Activated naive CD8-positive, alpha-beta T cell treated with anti-CD3 and anti-CD28 coated beads, Interleukin-2, amount 10 ng/mL, durations not matched to agents 7 days and 5 days (primary cell): ENCODE results near the gene IFIT3. TPM values are rescaled to one million over a fixed set of nuclear protein-coding genes. Genes with fewer than 3 reads are reported as not detected.
"Not testable (repeated sequence)": the region's sequence is repeated elsewhere in the genome, so short reads cannot be mapped to it uniquely, and the experiment has no call there.

Source experiments
- ATAC-seq: fragments of 150-1000 bp; cut with Tn5 transposase; one replicate; pipeline ENCODE4 v1.10.0; 2021; ENCODE audit warnings: low read depth, moderate library complexity
- POLR2A ChIA-PET: fragments of 350-600 bp; sonication (Branson Sonifier 250); formaldehyde crosslinking; loops from one replicate; lab custom pipeline; 2021; ENCODE audit warnings: antibody characterized with exemption; lab: Charles Lee
- DNase-seq: peaks from one replicate; pipeline ENCODE4 v3.0.0; 2021
- H3K27ac Mint-ChIP-seq: one replicate; pipeline ENCODE4 v1.8.0; 2022; ENCODE audit warnings: mild to moderate bottlenecking, mixed read lengths
- H3K27me3 Mint-ChIP-seq: one replicate; pipeline ENCODE4 v1.8.0; 2022; ENCODE audit warnings: mild to moderate bottlenecking, moderate library complexity, mixed read lengths
- H3K36me3 Mint-ChIP-seq: one replicate; pipeline ENCODE4 v1.8.0; 2021; ENCODE audit warnings: mild to moderate bottlenecking, mixed read lengths
- H3K4me1 Mint-ChIP-seq: one replicate; pipeline ENCODE4 v1.8.0; 2021; ENCODE audit warnings: mixed read lengths
- H3K4me3 Mint-ChIP-seq: one replicate; pipeline ENCODE4 v1.8.0; 2022; ENCODE audit warnings: mild to moderate bottlenecking, moderate library complexity, mixed read lengths
- H3K9me3 Mint-ChIP-seq: one replicate; pipeline ENCODE4 v1.8.0; 2021; ENCODE audit warnings: mixed read lengths
- total RNA-seq, 2 experiments: library from RNA; stranded (reverse); gene quantifications; one replicate each; pipeline ENCODE4 v1.2.3, GENCODE V29; 2021

The IFIT3 gene
- total RNA-seq, 2 experiments from 2014 or later = 72.5 to 75.6 TPM

GRCh38 chr10:89343089-89343767 lies 15.4 kb downstream of the IFIT3 start:
- DNase-seq (no peak), ATAC-seq (no peak)
- no peaks in the 10 kb centered on the region for H3K9me3 Mint-ChIP-seq
- peaks cover 5% of the 10 kb centered on the region for H3K4me1 Mint-ChIP-seq
- no peak overlapping the region for H3K4me3 Mint-ChIP-seq
- peaks cover 48% of the 10 kb centered on the region for H3K36me3 Mint-ChIP-seq
- peaks cover 4% of the 10 kb centered on the region for H3K27me3 Mint-ChIP-seq
- POLR2A ChIA-PET = interaction anchor here (0.8 to 1.5 kb wide), 2 partner anchors 12 to 71 kb away, joined by 4 to 5 read pairs; partner anchors contain the start of gene IFIT5
- H3K27ac Mint-ChIP-seq = no peak overlapping the region

GRCh38 chr10:89344156-89344555 lies 16.4 kb downstream of the IFIT3 start:
- POLR2A ChIA-PET = interaction anchor here (0.8 to 1.5 kb wide), 2 partner anchors 13 to 70 kb away, joined by 4 to 5 read pairs; partner anchors contain the start of gene IFIT5
- Mint-ChIP-seq H3K9me3 (no peaks in the 10 kb centered on the region), H3K36me3 (peaks cover 39% of the 10 kb centered on the region), H3K4me1 (peaks cover 3% of the 10 kb centered on the region), H3K27ac (no peak overlapping the region), H3K27me3 (peaks cover 4% of the 10 kb centered on the region), H3K4me3 (no peak overlapping the region)
- DNase-seq (no peak), ATAC-seq (no peak)

- H3K9me3 Mint-ChIP-seq = no peaks in the 10 kb centered on the region
- peaks cover 26% of the 10 kb centered on the region for H3K36me3 Mint-ChIP-seq
- ATAC-seq = no peak
- no peak overlapping the region for H3K27ac Mint-ChIP-seq
- H3K4me1 Mint-ChIP-seq = peaks cover under 1% of the 10 kb centered on the region
- no peak for DNase-seq
- POLR2A ChIA-PET = no interaction called here
- no peak overlapping the region for H3K4me3 Mint-ChIP-seq
- peaks cover 4% of the 10 kb centered on the region for H3K27me3 Mint-ChIP-seq
These were observed 17.7 kb downstream of the IFIT3 start for GRCh38 chr10:89345367-89346000.

DNA sequence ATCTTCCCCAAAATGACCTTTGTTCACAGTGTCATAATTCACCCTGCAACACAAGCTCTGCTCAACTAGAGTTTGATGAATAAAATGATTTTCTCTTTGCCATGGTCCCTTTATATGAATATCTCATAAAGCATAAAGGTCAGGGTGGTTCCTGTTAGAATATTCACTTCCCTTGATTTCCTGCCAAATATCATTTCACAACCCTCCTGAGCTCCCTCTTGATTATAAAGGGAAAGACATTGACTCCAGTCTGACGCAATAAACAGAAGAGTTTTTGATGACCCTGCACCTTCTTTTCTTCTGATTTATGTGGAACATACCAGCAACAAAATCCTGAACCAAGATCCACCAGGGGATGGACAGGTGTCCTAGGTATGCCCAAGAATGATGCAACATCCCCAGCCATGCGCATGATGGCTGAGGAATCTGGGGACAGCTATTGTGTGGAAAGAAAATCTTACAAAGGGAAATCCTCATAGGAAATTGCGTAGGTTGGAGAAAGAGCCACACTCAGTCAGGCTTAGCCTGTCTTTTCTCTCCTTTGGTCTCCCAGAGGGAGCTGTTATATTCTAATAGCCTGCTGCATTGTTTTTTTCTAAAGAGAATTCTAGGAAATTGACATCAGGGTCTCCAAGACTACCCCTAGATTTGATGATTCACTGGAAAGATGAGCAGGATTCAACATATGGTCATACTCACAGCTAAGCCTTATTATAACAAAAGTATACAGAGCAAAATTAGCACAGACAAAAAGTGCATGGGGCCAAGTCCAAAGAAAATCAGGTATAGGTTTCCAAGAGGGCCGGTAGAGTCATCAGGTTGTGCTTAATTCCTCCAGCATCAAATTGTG lies 18.8 kb downstream of the IFIT3 start:
- Mint-ChIP-seq H3K4me3 (no peak overlapping the region), H3K27me3 (peaks cover 4% of the 10 kb centered on the region), H3K4me1 (peaks cover 11% of the 10 kb centered on the region), H3K27ac (no peak overlapping the region), H3K9me3 (no peaks in the 10 kb centered on the region), H3K36me3 (peaks cover 16% of the 10 kb centered on the region)
- ATAC-seq (no peak), DNase-seq (no peak)
- POLR2A ChIA-PET = no interaction called here

GRCh38 chr10:89347701-89348457 lies 20.1 kb downstream of the IFIT3 start:
- peaks cover 4% of the 10 kb centered on the region for H3K27me3 Mint-ChIP-seq
- H3K9me3 Mint-ChIP-seq = no peaks in the 10 kb centered on the region
- no peak for ATAC-seq
- no peak for DNase-seq
- no peak overlapping the region for H3K4me3 Mint-ChIP-seq
- peaks cover 6% of the 10 kb centered on the region for H3K36me3 Mint-ChIP-seq
- H3K4me1 Mint-ChIP-seq = peaks cover 18% of the 10 kb centered on the region
- no peak overlapping the region for H3K27ac Mint-ChIP-seq
- POLR2A ChIA-PET = no interaction called here

GRCh38 chr10:89348481-89348880 lies 20.7 kb downstream of the IFIT3 start:
- H3K27ac Mint-ChIP-seq = no peak overlapping the region
- H3K4me1 Mint-ChIP-seq = peaks cover 18% of the 10 kb centered on the region
- no peak overlapping the region for H3K4me3 Mint-ChIP-seq
- ATAC-seq (no peak), DNase-seq (no peak)
- H3K9me3 Mint-ChIP-seq = no peaks in the 10 kb centered on the region
- H3K36me3 Mint-ChIP-seq = peaks cover 1% of the 10 kb centered on the region
- POLR2A ChIA-PET = no interaction called here
- peaks cover 6% of the 10 kb centered on the region for H3K27me3 Mint-ChIP-seq

- no peak overlapping the region for H3K4me3 Mint-ChIP-seq
- H3K27ac Mint-ChIP-seq = no peak overlapping the region
- DNase-seq (no peak), ATAC-seq (no peak)
- H3K27me3 Mint-ChIP-seq = peaks cover 6% of the 10 kb centered on the region
- no peaks in the 10 kb centered on the region for H3K9me3 Mint-ChIP-seq
- H3K36me3 Mint-ChIP-seq = no peaks in the 10 kb centered on the region
- POLR2A ChIA-PET = no interaction called here
- H3K4me1 Mint-ChIP-seq = peaks cover 18% of the 10 kb centered on the region
These were observed 21.2 kb downstream of the IFIT3 start for GRCh38 chr10:89348975-89349374.

DNA sequence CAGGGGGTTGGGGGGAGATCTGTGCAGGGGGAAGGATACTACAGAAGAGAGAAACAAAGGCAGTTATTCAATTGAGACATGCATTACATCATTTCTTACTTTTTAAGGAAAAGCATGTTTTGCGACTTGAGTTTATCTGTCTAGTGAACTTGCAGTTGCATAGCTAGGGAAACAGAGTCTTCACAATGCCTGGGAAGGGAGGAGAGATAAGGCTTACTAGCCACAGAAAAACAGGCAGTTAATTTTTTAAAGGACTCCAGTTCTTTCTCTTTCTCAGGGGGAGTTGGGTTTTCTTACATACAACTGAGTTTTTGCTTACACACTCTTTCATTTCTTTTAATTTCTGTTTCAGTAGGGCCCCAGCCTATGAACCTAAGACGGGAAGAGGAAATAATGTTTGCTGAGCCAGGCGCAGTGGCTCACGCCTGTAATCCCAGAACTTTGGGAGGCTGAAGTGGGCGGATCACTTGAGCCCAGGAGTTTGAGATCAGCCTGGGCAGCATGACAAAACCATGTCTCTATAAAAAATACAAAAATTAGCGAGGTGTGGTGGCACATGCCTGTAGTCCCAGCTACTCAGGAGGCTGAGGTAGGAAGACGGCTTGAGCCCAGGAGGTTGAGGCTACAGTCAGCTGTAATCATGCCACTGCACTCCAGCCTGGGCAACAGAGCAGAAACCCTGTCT lies 23.0 kb downstream of the IFIT3 start:
- not testable (repeated sequence) for ATAC-seq, H3K27me3 Mint-ChIP-seq, H3K27ac Mint-ChIP-seq, H3K9me3 Mint-ChIP-seq, H3K36me3 Mint-ChIP-seq, DNase-seq, H3K4me3 Mint-ChIP-seq
- POLR2A ChIA-PET = interaction anchor here (1.0 kb wide), 1 partner anchor 38 kb away, joined by 4 read pairs; no protein-coding TSS in a partner anchor
- H3K4me1 Mint-ChIP-seq = peaks cover 21% of the 10 kb centered on the region

DNA sequence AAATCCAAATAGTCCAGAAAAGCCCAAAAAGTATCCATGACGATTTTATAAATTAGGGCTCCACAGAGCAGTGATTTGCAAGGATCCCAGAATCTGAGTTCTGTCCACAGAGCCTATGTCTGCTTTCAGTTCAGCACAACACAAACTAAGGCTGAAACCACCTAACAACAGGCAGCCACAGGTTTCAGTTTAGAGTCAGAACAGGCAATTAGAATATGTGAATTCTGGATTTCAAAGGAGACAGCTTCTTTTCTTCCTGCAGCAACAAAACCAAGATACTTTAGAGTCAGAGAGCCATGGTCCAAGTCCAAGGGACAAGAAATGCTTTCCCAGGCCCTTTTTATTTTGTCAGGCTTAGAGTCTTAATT lies 23.6 kb downstream of the IFIT3 start:
- no peaks in the 10 kb centered on the region for H3K9me3 Mint-ChIP-seq
- ATAC-seq = peak; percentile 78

GRCh38 chr10:89351780-89352597 lies 24.2 kb downstream of the IFIT3 start:
- Mint-ChIP-seq H3K4me1 (peaks cover 21% of the 10 kb centered on the region), H3K4me3 (no peak overlapping the region), H3K9me3 (no peaks in the 10 kb centered on the region), H3K27me3 (peaks cover 10% of the 10 kb centered on the region), H3K36me3 (no peaks in the 10 kb centered on the region), H3K27ac (no peak overlapping the region)
- DNase-seq = no peak
- POLR2A ChIA-PET = interaction anchor here (1.0 kb wide), 1 partner anchor 37 kb away, joined by 4 read pairs; no protein-coding TSS in a partner anchor
- no peak for ATAC-seq

More for the DNA sequence above, 23.6 kb downstream of the IFIT3 start:
- Mint-ChIP-seq H3K4me3 (no peak overlapping the region), H3K36me3 (no peaks in the 10 kb centered on the region), H3K27ac (no peak overlapping the region), H3K27me3 (peaks cover 8% of the 10 kb centered on the region), H3K4me1 (peaks cover 21% of the 10 kb centered on the region)
- POLR2A ChIA-PET = interaction anchor here (1.0 kb wide), 1 partner anchor 38 kb away, joined by 4 read pairs; no protein-coding TSS in a partner anchor
- no peak for DNase-seq

- Mint-ChIP-seq H3K36me3 (no peaks in the 10 kb centered on the region), H3K4me1 (peaks cover 21% of the 10 kb centered on the region), H3K4me3 (no peak overlapping the region), H3K27me3 (peaks cover 12% of the 10 kb centered on the region), H3K9me3 (no peaks in the 10 kb centered on the region), H3K27ac (no peak overlapping the region)
- DNase-seq = no peak
- POLR2A ChIA-PET = no interaction called here
- no peak for ATAC-seq
These were observed 25.0 kb downstream of the IFIT3 start for GRCh38 chr10:89352802-89353201.
